Thymus (tissue), 2 donors: Measurements from ENCODE around the gene HABP2. TPM values are rescaled to one million over a fixed set of nuclear protein-coding genes. Genes with fewer than 3 reads are reported as not detected.

ENCODE experiments used
- polyA plus RNA-seq: library from polyadenylated mRNA; stranded (reverse); fragments of 200-250 nt; gene quantifications from one replicate; pipeline ENCODE4 v1.2.3, GENCODE V29; 2013
- total RNA-seq: library from RNA; stranded (reverse); fragments of 120-200 nt; gene quantifications from one replicate; pipeline ENCODE4 v1.2.4, GENCODE V29; 2013
- donor health status: healthy.

The HABP2 gene
- total and polyA plus RNA-seq, 2 donors: 0.19 to 0.96 TPM

Other genes with a start within 250 kb of the HABP2 start
- 0.05 TPM for gene NRAP, start 111.0 kb downstream of the HABP2 start, total RNA-seq
- 0.07 TPM for gene NRAP, start 111.0 kb downstream of the HABP2 start, polyA plus RNA-seq
- gene CASP7, start 126.9 kb downstream of the HABP2 start, total RNA-seq: 26.5 TPM
- 27.9 TPM for gene CASP7, start 126.9 kb downstream of the HABP2 start, polyA plus RNA-seq
- under 0.01 TPM for gene PLEKHS1, start 198.6 kb downstream of the HABP2 start, total RNA-seq
- 0.37 TPM for gene PLEKHS1, start 198.6 kb downstream of the HABP2 start, polyA plus RNA-seq